HG03159 (cell line): ENCODE data around the gene RAB24.

ENCODE experiments used
- ATAC-seq: cut with Tn5 transposase; IDR thresholded peaks from one replicate; pipeline ENCODE4 v1.9.1; 2021; ENCODE audit warnings: mild to moderate bottlenecking, moderate library complexity; ENCODE audit not compliant: unreplicated experiment

RAB24 gene

GRCh38 chr5:177333420-177334154 lies 30.1 kb upstream of the RAB24 start:
- ATAC-seq = no peak

- ATAC-seq = no peak
Measured at GRCh38 chr5:177332896-177333260, 29.4 kb upstream of the RAB24 start.

GRCh38 chr5:177332031-177332895 lies 28.7 kb upstream of the RAB24 start:
- ATAC-seq = no peak

GRCh38 chr5:177330991-177331842 lies 27.7 kb upstream of the RAB24 start:
- no peak for ATAC-seq

- ATAC-seq = no peak
Measured at GRCh38 chr5:177329883-177330282, 26.4 kb upstream of the RAB24 start.

GRCh38 chr5:177328545-177329231 lies 25.2 kb upstream of the RAB24 start:
- ATAC-seq = no peak

GRCh38 chr5:177327539-177328522 lies 24.3 kb upstream of the RAB24 start:
- ATAC-seq = no peak

- no peak for ATAC-seq
Measured at GRCh38 chr5:177325868-177326381, 22.4 kb upstream of the RAB24 start.

GRCh38 chr5:177320879-177321278 lies 17.4 kb upstream of the RAB24 start:
- no peak for ATAC-seq

GRCh38 chr5:177319913-177320588 lies 16.5 kb upstream of the RAB24 start:
- ATAC-seq = no peak

- no peak for ATAC-seq
Measured at GRCh38 chr5:177317959-177318377, 14.4 kb upstream of the RAB24 start.

GRCh38 chr5:177316005-177316404 lies 12.5 kb upstream of the RAB24 start:
- ATAC-seq = no peak

- no peak for ATAC-seq
Measured at GRCh38 chr5:177315411-177315810, 11.9 kb upstream of the RAB24 start.

- no peak for ATAC-seq
Measured at GRCh38 chr5:177314376-177315342, 11.1 kb upstream of the RAB24 start.

- ATAC-seq = no peak
Measured at GRCh38 chr5:177313561-177314259, 10.2 kb upstream of the RAB24 start.

GRCh38 chr5:177312649-177313181 lies 9.2 kb upstream of the RAB24 start:
- peak; percentile 16 for ATAC-seq
